ENCODE results near the gene NBPF26.
"Not testable (repeated sequence)": the region's sequence is repeated elsewhere in the genome, so short reads cannot be mapped to it uniquely, and the experiment has no call there.

Gene NBPF26

GRCh38 chr1:120723715-120724402 lies at the start of gene NBPF26:
Gene NBPF26 (plus strand): TSS chr1:120723945.
- not testable (repeated sequence) for H4K20me1 ChIP-seq; H3K36me3 ChIP-seq; H3K27me3 ChIP-seq; H3K4me1 ChIP-seq; H3K9me3 ChIP-seq (replicated peaks in 1 of 11)
- Histone ChIP-seq H3K4me2 (peak within 1 kb of the TSS in 8 of 11 experiments; percentile 15 to 50 (median 40); a peak in 10 of 22 replicates), H3K27ac (peak within 1 kb of the TSS; percentile 9 to 82 (median 73); a peak in 21 of 22 replicates), H3K9ac (peak within 1 kb of the TSS; percentile 76 to 84 (median 81)), H3K4me3 (peak within 1 kb of the TSS; percentile 61 to 77 (median 69))

- H3K4me2 ChIP-seq; H3K9ac ChIP-seq; H3K27ac ChIP-seq; H3K4me1 ChIP-seq; H3K36me3 ChIP-seq; H4K20me1 ChIP-seq; H3K27me3 ChIP-seq; H3K9me3 ChIP-seq (replicated peaks in 1 of 11); H3K4me3 ChIP-seq: not testable (repeated sequence)
These were observed 43.5 kb upstream of the NBPF26 start for GRCh38 chr1:120680106-120680819.

- H3K4me3 ChIP-seq; H3K27me3 ChIP-seq; H3K9me3 ChIP-seq (replicated peaks in 1 of 11); H3K27ac ChIP-seq; H3K9ac ChIP-seq; H4K20me1 ChIP-seq; H3K4me2 ChIP-seq; H3K36me3 ChIP-seq; H3K4me1 ChIP-seq: not testable (repeated sequence)
These were observed 42.8 kb upstream of the NBPF26 start for GRCh38 chr1:120680938-120681337.

DNA sequence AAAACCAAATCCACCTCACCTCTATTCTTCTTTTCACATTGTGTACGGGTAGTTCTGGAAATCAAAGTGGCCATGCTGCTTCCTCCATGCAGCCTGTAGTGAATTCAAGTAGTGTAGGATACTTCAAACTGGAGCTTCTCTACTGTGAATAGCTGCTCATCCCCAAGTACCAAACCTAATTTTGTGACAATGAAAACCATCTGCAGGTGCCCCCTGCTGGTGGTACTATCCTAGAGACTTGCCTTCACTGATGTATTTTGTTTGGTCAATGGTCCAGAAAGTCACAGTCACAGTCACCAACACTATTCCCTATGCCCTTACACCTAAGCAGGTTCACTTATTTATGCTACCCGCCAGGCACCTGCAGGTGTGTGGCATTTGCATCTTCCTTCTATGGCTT lies 39.3 kb upstream of the NBPF26 start:
- not testable (repeated sequence) for H3K4me2 ChIP-seq; H4K20me1 ChIP-seq; H3K36me3 ChIP-seq; H3K27me3 ChIP-seq; H3K4me1 ChIP-seq; H3K4me3 ChIP-seq; H3K27ac ChIP-seq; H3K9ac ChIP-seq; H3K9me3 ChIP-seq (replicated peaks in 1 of 11)

- H3K4me1 ChIP-seq; H3K9ac ChIP-seq; H3K36me3 ChIP-seq; H3K27me3 ChIP-seq; H4K20me1 ChIP-seq; H3K4me3 ChIP-seq; H3K9me3 ChIP-seq (replicated peaks in 1 of 11); H3K4me2 ChIP-seq; H3K27ac ChIP-seq: not testable (repeated sequence)
These were observed 38.1 kb upstream of the NBPF26 start for GRCh38 chr1:120685622-120686021.

GRCh38 chr1:120687250-120687649 lies 36.5 kb upstream of the NBPF26 start:
- not testable (repeated sequence) for H3K36me3 ChIP-seq; H3K4me3 ChIP-seq; H3K9ac ChIP-seq; H3K27ac ChIP-seq; H3K9me3 ChIP-seq (replicated peaks in 1 of 11); H3K4me1 ChIP-seq; H4K20me1 ChIP-seq; H3K27me3 ChIP-seq; H3K4me2 ChIP-seq

GRCh38 chr1:120700807-120701562 lies 22.8 kb upstream of the NBPF26 start:
- H3K36me3 ChIP-seq; H3K27me3 ChIP-seq; H3K27ac ChIP-seq; H3K4me1 ChIP-seq; H3K4me2 ChIP-seq; H4K20me1 ChIP-seq; H3K9ac ChIP-seq; H3K4me3 ChIP-seq; H3K9me3 ChIP-seq (replicated peaks in 1 of 11): not testable (repeated sequence)

- not testable (repeated sequence) for H3K27me3 ChIP-seq; H3K36me3 ChIP-seq; H3K4me2 ChIP-seq; H3K9me3 ChIP-seq (replicated peaks in 1 of 11); H3K4me3 ChIP-seq; H3K4me1 ChIP-seq; H3K27ac ChIP-seq; H3K9ac ChIP-seq; H4K20me1 ChIP-seq
These were observed 409 bp upstream of the NBPF26 start for GRCh38 chr1:120723358-120723714.

DNA sequence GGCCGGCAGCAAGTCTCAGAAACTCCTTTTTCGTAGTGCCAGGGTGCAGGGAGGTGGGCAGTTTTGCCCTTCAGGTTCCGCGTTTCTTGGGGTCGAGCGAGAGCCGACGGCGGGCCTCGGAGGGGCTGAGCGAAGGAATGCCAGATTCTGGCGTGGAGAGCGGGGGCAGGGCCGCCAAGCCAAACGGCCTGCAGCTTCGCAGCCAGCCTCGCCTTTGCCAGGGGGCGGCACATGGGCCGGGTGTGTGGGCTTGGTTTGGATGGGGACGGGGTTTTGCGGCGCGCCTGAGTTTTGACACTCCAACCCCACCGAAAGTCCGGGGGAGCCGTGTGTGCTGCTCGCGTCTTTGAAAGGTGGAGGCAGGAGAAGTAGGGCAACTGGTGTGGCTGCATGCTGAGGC lies 762 bp downstream of the NBPF26 start:
- not testable (repeated sequence) for H3K9me3 ChIP-seq (replicated peaks in 1 of 11); H3K4me1 ChIP-seq; H3K36me3 ChIP-seq; H3K27me3 ChIP-seq; H4K20me1 ChIP-seq
- peak overlapping the region in 10 of 11 experiments; percentile 61 to 82 (median 73); a peak in 19 of 22 replicates for H3K27ac ChIP-seq
- H3K4me2 ChIP-seq = peak overlapping the region in 8 of 11 experiments; percentile 15 to 50 (median 40); a peak in 7 of 22 replicates
- H3K4me3 ChIP-seq = peak overlapping the region; percentile 61 to 77 (median 69)
- H3K9ac ChIP-seq = peak overlapping the region; percentile 76 to 84 (median 81)

GRCh38 chr1:120728811-120729210 lies 5.1 kb downstream of the NBPF26 start:
- H3K4me1 ChIP-seq = not testable (repeated sequence)

GRCh38 chr1:120769090-120769489 lies 45.3 kb downstream of the NBPF26 start:
- H3K4me2 ChIP-seq; H4K20me1 ChIP-seq; H3K36me3 ChIP-seq; H3K27ac ChIP-seq; H3K9me3 ChIP-seq (replicated peaks in 1 of 11); H3K4me3 ChIP-seq; H3K4me1 ChIP-seq; H3K27me3 ChIP-seq; H3K9ac ChIP-seq: not testable (repeated sequence)

More at GRCh38 chr1:120728811-120729210, 5.1 kb downstream of the NBPF26 start:
- H3K27me3 ChIP-seq; H3K27ac ChIP-seq; H3K9me3 ChIP-seq (replicated peaks in 1 of 11); H3K4me3 ChIP-seq; H4K20me1 ChIP-seq; H3K36me3 ChIP-seq; H3K9ac ChIP-seq; H3K4me2 ChIP-seq: not testable (repeated sequence)

GRCh38 chr1:120805452-120805851 lies 81.7 kb downstream of the NBPF26 start:
- not testable (repeated sequence) for H3K9me3 ChIP-seq (replicated peaks in 1 of 11); H3K4me1 ChIP-seq; H4K20me1 ChIP-seq; H3K27me3 ChIP-seq; H3K36me3 ChIP-seq; H3K4me2 ChIP-seq; H3K27ac ChIP-seq; H3K9ac ChIP-seq; H3K4me3 ChIP-seq

- H3K4me3 ChIP-seq = not testable (repeated sequence)
These were observed 88.1 kb downstream of the NBPF26 start for GRCh38 chr1:120811822-120812221.

DNA sequence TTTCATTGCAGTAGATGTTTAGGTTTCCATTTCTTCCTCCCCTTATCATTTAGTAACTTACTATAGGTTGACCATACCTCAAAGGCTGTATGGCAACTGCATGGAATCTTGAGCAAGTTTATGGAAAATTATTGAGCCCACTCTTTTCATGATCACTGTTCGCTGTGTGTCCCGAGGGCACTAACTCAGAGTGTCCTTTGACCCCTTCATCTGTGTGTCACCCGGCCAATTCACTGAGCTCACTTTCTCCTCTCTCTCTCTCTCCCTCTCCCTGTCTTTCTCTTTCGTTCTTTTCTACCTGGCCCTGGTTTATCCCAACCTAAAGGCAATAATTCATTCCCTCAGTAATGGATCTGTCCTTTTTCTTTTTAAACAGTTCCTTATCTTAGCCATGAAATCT lies 101.3 kb downstream of the NBPF26 start:
- not testable (repeated sequence) for H3K4me3 ChIP-seq; H3K27me3 ChIP-seq; H3K9ac ChIP-seq; H3K4me2 ChIP-seq; H3K27ac ChIP-seq; H3K9me3 ChIP-seq (replicated peaks in 1 of 11); H4K20me1 ChIP-seq; H3K36me3 ChIP-seq; H3K4me1 ChIP-seq

More at GRCh38 chr1:120811822-120812221, 88.1 kb downstream of the NBPF26 start:
- not testable (repeated sequence) for H3K4me1 ChIP-seq; H3K9me3 ChIP-seq (replicated peaks in 1 of 11); H4K20me1 ChIP-seq; H3K9ac ChIP-seq; H3K4me2 ChIP-seq; H3K27me3 ChIP-seq; H3K36me3 ChIP-seq; H3K27ac ChIP-seq

Measured in BLaER1 treated with 17β-estradiol and CSF1 and Interleukin-3, amounts not matched to agents 10 nM and 100 nM (cell line).